AG10803 (cell line): ENCODE results near the gene ZDHHC11B.
"Not testable (repeated sequence)": the region's sequence is repeated elsewhere in the genome, so short reads cannot be mapped to it uniquely, and the experiment has no call there.

Source experiments
- DNase-seq: peaks from one replicate; pipeline ENCODE4 v3.0.0; 2010; ENCODE audit warnings: low read depth
- H3K4me3 ChIP-seq: 2 replicates; pipeline ENCODE4 v1.5.1; 2011; ENCODE audit warnings: mild to moderate bottlenecking, low read length, control low read depth
- TF ChIP-seq, protein P1 (sequence below): conservative IDR thresholded peaks from 2 replicates; pipeline ENCODE4 v1.5.1; 2011; ENCODE audit warnings: mild to moderate bottlenecking, low read length, control low read depth, inconsistent platforms

ZDHHC11B gene

DNA sequence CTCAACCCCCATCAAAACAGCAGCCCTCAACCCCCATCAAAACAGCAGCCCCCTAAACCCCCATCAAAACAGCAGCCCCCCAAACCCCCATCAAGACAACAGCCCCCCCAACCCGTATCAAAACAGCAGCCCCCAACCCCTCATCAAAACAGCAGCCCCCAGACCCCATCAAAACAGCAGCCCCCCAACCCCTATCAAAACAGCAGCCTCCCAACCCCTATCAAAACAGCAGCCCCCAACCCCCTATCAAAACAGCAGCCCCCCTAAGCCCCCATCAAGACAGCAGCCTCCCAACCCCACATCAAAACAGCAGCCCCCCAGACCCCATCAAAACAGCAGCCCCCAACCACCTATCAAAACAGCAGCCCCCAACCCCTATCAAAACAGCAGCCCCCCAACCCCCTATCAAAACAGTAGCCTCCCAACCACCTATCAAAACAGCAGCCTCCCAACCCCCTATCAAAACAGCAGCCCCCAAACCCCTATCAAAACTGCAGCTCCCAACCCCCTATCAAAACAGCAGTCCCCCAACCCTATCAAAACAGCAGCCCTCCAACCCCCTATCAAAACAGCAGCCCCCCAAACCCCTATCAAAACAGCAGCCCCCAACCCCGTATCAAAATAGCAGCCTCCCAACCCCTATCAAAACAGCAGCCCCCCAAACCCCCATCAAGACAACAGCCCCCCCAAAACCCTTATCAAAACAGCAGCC is 92.6 kb downstream of the ZDHHC11B start:
- no peak for DNase-seq
- H3K4me3 ChIP-seq: no peak overlapping the region
- TF ChIP-seq, protein P1, sequence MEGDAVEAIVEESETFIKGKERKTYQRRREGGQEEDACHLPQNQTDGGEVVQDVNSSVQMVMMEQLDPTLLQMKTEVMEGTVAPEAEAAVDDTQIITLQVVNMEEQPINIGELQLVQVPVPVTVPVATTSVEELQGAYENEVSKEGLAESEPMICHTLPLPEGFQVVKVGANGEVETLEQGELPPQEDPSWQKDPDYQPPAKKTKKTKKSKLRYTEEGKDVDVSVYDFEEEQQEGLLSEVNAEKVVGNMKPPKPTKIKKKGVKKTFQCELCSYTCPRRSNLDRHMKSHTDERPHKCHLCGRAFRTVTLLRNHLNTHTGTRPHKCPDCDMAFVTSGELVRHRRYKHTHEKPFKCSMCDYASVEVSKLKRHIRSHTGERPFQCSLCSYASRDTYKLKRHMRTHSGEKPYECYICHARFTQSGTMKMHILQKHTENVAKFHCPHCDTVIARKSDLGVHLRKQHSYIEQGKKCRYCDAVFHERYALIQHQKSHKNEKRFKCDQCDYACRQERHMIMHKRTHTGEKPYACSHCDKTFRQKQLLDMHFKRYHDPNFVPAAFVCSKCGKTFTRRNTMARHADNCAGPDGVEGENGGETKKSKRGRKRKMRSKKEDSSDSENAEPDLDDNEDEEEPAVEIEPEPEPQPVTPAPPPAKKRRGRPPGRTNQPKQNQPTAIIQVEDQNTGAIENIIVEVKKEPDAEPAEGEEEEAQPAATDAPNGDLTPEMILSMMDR: no peak

DNA sequence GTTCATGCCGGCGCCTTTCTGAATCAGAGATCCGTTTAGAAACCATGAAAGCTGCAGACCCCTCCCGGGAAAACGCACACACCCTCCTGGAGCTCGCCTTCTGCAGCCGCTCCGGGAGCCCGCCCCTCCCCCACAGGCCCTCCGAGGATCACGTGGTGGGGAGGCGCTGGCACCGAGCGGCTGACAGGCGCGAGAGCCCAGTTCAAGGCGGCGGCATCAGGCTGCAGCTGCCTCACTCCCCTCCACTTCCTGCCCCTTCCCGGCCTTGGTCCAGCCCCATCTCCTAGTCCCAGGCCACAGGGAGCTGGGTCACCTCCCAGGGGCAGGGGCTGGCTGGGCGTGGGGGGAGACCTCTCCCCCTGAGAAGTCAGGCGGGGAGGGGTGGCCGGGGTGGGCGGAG is 93.5 kb downstream of the ZDHHC11B start:
- H3K4me3 ChIP-seq, DNase-seq: not testable (repeated sequence)

DNA sequence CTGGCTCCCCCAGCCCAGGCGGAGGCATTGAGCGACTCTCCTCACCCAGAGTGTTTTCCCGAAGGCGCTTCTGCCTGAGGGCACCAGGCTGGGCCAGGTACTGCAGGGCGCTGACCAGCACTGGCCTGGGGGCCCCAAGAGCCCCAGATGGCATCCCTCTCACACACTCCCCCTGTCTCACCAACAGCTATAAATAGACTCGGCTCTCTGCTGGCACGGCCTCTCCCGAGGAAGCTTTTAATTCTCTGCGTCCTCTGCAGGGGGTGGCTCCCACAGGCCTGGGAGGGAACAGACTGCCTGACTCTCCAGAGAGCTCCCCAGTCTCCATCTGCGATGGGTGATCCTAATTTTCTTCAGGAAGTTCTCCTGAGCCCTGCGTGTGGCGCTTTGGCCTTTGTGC is 94.2 kb downstream of the ZDHHC11B start:
- H3K4me3 ChIP-seq, DNase-seq: not testable (repeated sequence)

DNA sequence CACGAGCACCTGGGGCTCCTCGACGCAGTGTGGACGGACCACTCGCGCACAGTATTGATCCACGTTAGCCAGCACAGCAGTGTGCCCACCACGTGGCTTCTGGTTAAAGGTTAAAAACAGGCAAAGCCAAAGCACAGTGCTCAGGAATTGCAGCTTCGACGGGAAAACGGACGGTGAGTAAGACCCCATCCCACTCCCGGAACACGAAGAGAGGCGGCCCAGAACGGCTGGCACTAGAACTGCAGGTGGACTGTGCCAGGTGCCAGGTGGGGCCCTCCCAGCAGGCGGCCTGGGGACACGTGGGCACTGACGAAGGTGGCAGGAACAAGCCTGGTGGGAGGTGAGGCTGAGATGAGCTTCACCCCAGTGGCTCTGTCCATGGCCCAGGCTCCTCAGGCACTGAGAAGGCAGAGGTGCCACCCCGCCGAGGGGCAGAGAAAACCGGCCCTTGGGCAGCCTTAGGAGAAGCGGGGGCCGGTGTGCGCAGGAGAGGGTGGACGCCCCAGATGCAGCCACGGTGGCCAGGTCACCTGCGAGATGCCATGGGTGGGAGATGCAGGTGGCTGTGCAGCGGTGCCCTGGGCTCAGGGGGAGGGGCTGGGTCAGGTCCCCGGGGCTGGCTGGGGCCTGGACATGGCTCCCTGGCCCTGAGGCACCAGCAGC is 96.0 kb downstream of the ZDHHC11B start:
- H3K4me3 ChIP-seq, DNase-seq: not testable (repeated sequence)

DNA sequence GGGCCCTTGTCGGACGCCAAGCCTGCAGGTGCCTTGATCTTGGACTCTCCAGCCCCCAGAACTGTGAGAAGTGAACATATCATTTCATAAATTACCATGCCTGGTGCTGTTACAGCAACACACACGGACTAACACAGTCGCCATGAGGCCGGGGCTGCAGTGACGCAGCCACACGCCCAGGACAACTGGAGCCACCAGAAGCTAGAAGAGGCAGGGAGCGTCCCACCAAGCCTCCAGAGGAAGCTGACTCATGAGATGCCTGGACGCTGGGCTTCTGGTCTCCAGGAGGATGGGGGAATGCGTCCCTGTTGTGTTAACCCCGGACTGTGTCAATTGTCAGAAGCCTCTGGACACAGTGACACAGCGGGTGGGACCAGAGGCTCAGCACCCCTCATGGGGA is 97.6 kb downstream of the ZDHHC11B start:
- H3K4me3 ChIP-seq, DNase-seq: not testable (repeated sequence)

DNA sequence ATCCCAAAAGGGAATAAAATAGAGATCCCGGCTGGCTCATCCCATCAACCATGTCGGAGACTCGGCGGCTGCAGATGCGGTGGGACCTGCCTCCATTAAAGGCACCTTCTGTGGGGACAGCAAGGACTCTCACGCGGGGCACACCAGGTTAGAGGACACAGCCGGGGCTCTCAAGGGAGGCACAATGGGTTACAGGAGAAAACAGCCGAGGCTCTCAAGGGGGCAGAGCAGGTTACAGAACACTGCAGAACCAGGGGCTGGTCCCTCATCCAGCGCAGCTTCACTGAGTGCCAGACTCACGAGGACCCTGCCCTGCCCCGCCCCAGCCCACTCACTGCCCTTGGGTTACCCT is 98.4 kb downstream of the ZDHHC11B start:
- not testable (repeated sequence) for H3K4me3 ChIP-seq, DNase-seq

DNA sequence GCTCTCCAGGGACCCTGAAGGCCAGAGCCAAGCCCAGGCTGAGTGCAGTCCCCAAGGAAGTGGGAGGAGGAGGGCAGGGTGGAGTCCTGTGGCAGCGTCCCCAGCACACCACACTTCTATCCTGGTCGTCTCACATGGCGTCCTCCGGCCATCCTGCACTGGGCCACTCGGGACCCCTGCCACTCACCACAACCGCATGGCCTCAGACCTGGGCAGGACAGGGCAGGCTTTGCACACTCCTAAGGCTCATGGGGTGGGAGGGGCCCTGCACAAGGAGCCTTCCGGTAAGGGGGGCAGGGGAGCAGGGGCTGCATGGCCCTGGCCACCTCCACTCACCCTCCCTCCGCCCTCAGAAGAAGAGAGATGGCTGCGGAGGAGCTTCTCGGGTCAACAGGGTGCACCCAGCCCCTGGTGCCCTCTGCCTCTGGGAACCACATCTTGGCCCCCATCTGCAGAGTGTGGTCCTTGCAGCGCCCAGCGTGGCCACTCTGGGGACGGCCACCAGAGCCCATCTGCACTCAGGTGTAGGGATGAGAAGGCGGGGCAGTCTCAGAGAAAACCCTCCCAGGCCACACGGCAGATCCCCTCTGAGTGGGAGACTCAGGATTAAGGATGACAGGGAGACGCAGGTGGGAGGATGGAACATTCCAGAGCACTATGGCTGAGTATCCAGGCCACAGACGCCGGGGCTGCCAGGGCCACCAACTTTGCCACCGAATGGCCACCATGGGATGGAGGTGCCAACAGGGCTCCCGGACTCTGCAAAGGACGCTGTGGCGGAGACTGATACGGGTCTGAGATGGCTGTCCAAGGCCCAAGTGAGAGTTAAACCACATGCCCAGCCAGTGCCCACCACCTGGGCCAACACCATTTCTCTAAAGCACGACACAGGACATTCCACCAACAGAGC is 99.0 kb downstream of the ZDHHC11B start:
- TF ChIP-seq, protein P1: no peak
- H3K4me3 ChIP-seq: no peak overlapping the region
- no peak for DNase-seq

DNA sequence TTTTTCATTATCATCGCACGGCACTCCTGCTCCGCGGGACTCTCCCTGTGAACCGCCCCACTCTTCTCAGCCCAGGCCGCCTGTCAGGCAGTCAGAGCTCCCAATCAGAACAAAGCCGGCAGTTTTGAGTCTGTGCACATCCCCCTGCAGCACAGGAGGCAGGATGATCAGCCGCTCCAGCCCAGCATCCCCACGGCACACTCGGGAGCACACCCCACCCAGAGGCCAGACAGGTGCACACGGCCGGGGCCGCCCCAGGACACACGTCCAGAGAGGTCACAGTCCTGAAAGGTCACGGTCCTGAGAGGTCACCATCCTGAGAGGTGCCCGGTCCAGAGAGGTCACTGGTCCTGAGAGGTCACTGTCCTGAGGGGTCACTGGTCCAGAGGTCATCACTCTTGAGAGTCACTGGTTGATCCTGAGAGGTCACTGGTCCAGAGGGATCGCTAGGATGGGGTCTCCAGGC is 99.7 kb downstream of the ZDHHC11B start:
- no peak for DNase-seq
- TF ChIP-seq, protein P1: no peak
- H3K4me3 ChIP-seq: no peak overlapping the region

DNA sequence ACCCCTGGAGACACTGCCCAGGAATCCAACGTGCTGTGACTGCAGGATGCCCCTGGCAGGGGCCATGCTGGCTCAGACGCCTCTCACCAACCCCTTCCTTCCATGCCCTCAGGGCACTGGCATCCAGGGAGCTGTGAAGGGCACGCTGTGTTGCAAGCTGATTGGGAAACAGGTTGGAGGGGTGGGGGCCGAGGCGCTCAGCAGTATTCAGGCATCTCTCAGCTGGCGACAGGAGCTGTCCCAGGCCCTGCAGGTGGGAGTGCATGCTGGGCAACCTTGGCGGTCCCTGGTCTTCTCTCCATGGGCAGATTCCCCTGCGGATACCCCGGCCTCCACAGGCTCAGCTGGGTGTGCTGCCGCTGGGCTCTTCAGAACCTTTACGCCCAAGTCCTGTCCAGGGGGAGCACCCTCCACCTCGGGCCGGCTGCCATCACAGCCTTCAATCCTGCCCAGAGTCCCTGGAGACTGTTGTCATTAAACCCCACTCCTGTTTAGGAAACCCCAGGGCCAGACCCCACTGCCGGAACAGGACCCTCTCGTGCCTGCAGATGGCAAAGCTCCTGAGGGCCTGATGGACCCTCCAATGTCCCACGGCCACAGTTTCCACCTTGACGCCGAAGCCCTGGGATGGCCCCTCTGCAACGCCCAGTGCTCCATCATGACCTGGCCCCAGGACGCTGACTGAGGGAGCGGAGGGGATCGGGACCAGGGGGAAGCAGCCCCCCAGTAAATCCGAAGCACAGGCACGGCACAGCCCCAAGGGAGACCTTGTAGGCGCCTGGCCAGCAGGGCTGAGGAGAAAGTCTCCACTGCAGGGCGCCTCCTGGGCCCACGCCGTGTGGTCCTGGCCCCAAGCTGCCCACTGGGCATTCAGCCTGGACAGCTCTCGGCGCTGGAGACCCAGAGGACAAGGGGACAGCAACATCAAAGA is 100.7 kb downstream of the ZDHHC11B start:
- no peak overlapping the region for H3K4me3 ChIP-seq
- TF ChIP-seq, protein P1: no peak
- no peak for DNase-seq

DNA sequence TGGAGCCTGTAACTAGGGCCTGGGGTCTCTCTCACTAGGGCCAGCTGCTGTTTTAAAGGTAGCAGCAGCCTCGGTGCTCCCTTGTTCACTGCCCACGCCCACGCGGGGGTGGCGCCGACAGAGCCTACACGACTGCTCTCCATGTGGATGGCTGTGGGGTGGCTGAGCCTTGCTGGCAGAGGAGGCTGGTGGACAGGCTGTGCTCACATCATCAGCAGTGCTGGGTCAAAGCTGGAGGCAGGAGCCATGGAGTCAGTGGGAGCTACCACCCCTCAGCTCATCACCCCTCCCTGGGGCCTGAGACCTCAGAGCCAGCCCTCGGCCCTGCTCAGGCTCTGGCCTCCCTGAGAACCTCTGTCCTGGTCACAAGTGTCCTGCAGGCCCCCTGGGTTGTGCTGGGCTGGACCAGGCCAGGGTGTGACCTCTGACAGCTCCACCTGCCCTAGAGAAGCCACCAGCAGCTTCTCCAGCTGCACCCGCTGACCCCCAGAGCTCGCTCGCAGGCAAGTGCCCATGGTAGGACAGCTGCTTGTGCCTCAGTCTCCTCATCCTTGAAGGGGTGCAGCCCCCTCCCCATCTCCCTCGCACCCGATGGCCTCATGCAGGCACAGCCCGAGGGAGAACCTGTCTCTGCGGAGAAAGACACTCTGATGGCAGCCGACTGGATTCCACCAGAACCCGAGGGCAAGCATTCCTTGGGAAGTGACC is 101.7 kb downstream of the ZDHHC11B start:
- DNase-seq, H3K4me3 ChIP-seq: not testable (repeated sequence)

DNA sequence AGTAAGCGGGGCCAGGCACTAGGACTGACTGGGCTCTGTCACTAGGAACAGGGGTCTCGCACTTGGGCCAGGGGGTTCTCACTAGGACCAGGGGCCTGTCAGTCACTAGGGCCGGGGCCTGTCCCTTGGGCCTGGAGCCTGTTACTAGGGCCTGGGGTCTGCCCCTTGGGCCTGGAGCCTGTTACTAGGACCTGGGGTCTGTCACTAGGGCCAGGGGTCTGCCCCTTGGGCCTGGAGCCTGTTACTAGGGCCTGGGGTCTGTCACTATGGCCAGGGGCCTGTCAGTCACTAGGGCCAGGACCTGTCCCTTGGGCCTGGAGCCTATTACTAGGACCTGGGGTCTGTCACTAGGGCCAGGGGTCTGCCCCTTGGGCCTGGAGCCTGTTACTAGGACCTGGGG is 102.3 kb downstream of the ZDHHC11B start:
- DNase-seq, H3K4me3 ChIP-seq: not testable (repeated sequence)

DNA sequence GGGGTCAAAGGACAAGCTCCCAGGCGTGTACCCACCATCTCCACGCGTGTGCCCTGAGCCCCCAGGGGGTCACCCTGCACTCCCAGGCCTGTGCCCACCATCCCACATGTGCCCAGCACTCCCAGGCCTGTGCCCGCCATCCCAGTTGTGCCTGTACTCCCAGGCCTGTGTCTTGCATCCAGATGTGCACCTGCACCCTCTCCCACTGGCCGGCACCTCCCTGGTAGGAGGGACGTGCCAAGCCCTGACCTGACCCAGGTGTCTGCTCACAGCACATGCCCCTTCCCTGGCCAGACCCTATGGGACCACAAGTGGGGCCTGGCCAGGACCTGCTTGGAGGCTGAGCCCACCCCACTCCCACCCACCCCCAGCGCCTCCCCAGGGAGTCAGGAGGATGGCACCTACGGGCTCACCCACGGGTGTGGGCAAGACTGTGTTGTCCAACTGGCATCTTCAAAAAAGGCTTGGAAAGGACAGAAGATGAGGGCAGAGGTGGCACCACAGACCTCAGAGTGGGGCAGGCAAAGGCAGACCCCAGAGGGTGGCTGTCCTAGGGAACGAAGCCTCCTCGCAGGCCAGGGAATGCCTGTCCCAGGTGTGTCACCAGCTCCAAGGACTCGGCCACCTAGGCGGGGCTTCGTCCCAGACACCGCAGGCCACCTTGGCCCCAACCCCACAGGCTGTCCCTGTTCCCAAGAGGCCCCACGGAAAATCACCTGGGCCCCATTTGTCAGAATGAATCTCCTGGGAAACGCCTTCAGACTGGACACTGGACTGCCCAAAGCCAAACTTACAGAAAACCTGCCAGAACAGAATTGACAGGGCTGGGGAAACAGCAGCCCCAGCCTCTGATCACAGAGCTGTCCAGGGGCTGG is 103.0 kb downstream of the ZDHHC11B start:
- H3K4me3 ChIP-seq, DNase-seq: not testable (repeated sequence)
